Embryonic facial prominence (tissue), 1 donor: Measurements from ENCODE around the gene SIRPG.
"Not testable (repeated sequence)": the region's sequence is repeated elsewhere in the genome, so short reads cannot be mapped to it uniquely, and the experiment has no call there.

ENCODE experiments used
- DNase-seq: peaks from one replicate; pipeline ENCODE4 v3.0.0-alpha.2; 2016; ENCODE audit errors: extremely low spot score

SIRPG gene

DNA sequence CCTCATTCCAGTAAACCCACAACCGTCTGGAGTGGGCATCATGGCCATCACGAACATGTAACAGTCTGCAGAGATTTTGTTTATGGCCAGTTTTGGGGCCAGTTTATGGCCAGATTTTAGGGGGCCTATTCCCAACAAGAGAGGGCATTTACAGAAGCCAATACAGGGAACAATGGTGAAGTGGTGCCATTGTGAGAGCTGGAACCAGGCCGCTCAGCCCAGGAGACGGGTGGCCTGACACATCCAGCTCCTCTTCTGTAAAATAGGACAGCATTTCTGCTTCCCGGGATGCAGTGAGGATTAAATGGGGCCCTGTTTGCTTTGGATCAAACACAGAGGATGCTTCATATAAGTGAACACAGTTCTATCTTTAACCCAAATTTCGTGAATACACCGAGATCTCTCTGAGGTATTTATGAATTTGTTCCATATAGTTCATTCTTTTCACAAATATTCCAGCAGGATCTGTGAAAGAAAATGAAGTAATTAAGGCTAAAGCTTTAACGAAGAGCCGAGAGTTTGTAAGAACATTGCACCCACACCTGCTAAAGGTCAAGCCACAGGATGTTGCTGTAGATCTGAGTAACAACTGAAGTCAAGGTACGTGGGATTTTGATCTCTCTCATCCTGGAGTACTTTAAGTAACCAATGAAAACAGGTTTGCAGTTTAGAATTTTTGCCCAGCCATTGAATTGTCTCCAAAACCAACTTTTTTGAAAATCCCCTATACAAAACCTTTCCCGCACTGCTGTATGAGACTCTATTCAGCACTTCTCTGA lies 14.5 kb upstream of the SIRPG start:
- no peak for DNase-seq

DNA sequence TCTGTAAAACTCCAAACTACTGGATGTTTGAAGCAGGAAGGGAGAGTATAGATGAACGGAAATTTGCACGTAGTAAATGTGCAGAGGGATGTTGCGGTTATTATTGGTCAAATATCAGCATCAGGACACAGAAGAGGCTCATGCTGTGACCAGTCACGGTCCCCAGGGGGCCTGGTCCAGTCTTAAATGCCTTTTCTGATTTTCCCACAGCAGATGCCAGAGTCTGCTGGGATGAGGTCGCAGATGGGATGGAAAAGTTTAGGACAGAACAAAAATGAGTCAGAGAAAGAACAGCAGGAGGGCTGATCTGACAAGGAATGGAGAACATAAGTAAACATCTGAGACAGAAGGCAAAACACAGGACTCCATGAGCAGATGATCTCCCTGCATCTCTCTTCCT lies 11.7 kb upstream of the SIRPG start:
- DNase-seq, result no peak

- no peak for DNase-seq
These were observed 10.0 kb upstream of the SIRPG start for GRCh38 chr20:1667502-1668085.

DNA sequence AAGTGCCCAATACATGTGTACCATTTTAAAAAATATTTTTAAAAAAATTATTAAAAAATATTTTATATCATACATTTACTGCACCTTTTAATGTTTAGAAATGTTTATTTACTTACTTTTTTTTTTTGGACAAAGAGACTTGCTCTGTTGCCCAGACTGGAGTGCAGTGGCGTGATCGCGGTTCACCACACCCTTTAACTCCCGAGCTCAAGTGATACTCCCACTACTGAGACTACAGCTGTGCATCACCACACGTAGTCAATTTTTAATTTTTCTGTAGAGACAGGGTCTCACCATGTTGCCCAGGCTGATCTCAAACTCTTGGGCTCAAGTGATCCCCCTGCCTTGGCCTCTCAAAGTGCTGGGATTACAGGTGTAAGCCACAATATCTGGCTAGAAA lies 9.2 kb upstream of the SIRPG start:
- no peak for DNase-seq

- DNase-seq, result no peak
These were observed 7.8 kb upstream of the SIRPG start for GRCh38 chr20:1665345-1665744.

DNA sequence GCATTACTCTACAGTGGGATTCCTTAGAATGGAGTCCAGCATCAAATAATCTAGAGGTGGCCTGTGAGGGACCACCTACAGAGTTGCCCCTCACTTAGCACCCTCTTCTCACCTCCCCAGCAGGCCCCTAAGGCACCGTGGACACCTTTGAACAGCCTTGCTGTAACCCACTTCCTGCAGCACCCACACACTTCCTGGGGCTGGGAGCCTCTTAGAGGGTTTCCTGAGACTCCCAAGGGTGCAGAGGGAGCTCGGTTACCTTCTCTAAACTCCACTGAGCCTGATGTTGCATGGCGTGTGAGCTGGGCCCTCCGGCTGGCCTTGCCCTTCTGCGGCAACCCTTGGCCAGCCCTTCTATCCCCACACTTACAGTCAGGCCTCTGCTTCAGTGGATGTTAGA lies 7.3 kb upstream of the SIRPG start:
- no peak for DNase-seq

- DNase-seq, result no peak
These were observed 6.3 kb upstream of the SIRPG start for GRCh38 chr20:1663917-1664316.

- no peak for DNase-seq
These were observed 4.1 kb upstream of the SIRPG start for GRCh38 chr20:1661542-1662299.

- no peak for DNase-seq
These were observed 2.7 kb upstream of the SIRPG start for GRCh38 chr20:1660246-1660645.

- no peak for DNase-seq
These were observed 735 bp downstream of the SIRPG start for GRCh38 chr20:1656844-1657243.

DNA sequence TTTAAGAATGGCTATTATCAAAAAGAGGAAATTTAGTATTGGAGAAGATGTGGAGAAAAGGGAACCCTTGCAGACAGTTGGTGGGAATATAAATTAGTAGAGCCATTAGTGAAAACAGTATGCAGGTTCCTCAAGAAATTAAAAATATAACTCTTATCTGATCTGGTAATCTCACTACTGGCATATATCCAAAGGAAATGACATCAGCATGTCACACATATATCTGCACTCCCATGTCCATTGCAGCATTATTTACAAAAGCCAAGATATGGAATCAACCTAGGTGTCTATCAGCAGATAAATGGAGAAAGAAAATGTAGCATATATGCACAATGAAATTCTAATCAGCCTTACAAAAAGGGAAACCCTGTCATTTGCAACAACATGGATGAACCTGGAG lies 2.6 kb downstream of the SIRPG start:
- no peak for DNase-seq

DNA sequence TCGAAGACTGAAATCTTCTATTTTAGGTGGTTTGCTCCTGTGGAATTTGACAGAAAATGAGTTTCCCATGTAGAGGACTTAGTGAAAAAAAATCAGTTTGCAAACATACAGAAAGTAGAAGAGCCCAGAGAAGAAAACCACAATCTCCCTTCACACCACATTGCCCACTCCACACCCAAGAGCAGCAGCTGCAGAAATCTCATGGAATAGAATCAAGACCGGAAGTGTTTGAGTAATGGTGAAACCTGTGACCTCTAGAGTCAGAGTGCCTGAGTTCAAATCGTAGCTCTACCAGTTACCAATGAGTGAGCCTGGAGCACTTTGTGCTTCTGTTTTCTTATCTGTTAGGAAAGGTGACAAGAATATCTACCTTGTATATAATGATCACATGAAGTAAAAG lies 4.6 kb downstream of the SIRPG start:
- no peak for DNase-seq

GRCh38 chr20:1652104-1652503 lies 5.5 kb downstream of the SIRPG start:
- DNase-seq, result no peak

DNA sequence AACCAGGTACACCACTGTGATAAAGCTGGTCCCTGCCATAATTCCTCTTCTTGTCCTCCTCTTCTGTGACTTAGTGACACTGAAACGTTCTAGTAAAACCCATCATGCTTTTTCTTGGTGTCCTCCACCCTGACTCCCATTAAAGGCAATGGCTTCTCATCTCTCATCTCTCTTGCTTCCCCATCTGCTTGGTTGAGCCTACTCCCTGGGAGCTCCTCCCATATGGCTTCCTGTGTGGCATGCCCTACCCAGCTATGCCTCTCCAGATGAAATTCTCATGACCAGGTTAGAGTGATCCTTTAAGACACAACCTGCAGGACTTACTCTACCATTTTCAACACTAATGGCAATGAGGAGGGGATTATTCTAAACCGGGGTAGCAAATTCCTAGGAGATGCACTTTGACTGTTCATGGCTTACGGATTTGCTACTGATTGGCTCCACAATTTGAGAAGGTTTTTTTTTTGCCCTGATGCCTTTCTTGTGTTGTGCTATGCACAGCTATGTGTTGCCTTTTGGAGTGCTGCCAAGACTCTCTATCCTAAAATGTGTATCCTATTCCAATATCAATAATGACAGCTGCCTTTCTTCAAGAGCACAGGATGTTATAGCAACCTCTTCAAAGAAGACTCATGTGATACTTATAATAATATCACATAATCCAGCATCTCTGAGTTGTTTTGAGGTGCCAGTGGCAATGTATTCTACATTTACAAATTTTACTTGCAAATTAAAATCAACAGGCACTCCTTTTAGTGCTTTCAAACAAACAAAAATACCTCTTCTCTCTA lies 6.1 kb downstream of the SIRPG start:
- DNase-seq, result no peak

GRCh38 chr20:1648101-1648500 lies 9.5 kb downstream of the SIRPG start:
- DNase-seq, result no peak

- DNase-seq, result no peak
These were observed 10.6 kb downstream of the SIRPG start for GRCh38 chr20:1646975-1647431.

DNA sequence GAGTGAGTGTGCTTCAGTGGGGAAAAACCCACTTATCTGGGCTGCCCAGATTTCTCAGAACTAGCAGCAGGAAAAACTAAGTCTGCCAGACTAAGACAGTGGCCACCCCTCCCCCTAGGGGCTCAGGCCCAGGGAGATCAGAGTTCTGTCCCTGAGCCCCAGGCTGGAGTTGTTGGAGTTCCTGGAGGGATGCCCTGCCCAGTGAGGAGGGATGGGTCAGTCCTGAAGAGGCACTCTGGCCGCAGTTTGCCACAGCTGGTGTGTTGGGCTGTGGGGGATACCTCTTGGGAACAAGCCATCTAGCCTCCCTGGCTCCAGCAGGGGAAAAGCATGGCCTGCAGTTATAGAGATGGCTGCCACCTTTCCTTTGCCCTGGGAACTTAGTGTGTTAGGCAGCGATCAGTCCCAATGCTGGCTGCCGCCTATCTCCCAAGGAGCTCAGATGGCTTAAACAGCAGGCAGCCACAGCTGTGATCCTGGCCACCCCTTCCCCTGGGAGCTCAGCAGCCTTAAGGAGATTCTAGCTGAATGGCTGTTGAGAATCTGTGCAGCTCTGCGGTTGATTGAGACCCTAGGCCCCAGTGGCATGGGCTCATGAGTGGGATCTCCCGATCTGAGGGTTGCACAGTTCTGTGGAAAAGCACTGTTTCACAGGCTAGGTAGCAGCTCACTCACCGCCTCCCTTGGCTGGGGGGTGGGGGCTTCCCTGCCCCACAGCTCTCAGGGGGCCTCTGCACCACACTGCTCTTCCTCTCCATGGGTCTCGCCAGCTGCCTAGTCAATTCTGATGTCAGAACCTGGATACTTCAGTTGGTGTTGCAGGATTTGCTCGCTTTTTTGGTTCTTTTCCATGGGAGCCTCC lies 13.2 kb downstream of the SIRPG start:
- DNase-seq, result no peak

DNA sequence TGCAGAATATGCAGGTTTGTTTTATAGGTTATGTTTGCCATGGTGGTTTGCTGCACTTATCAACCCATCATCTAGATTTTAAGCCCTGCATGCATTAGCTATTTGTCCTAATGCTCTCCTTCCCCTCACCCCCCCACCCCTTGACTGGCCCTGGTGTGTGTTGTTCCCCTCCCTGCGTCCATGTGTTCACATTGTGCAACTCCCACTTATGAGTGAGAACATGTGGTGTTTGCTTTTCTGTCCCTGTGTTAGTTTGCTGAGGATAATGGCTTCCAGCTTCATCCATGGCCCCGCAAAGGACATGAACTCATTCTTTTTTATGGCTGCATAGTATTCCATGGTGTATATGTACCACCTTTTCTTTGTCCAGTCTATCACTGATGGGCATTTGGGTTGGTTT lies 18.9 kb downstream of the SIRPG start:
- not testable (repeated sequence) for DNase-seq

DNA sequence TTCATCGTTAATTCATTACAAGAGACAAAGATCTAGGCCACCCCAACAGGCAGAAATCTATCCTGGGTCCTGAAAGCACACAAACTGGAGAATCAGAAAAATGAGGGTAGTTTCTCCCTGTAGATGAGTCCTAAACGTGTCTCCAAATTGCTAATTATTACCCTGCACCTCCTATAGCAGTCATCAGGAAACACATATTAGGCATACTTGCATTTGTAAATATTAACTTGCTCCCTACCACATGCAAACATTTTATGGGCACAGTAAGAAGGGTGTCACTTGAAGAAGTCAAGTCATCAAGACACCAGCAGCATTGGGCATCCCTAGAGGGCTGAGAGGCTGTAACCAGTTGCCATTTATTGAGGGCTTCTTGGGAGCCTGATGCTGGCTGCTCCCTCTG lies 19.8 kb downstream of the SIRPG start:
- DNase-seq, result no peak

DNA sequence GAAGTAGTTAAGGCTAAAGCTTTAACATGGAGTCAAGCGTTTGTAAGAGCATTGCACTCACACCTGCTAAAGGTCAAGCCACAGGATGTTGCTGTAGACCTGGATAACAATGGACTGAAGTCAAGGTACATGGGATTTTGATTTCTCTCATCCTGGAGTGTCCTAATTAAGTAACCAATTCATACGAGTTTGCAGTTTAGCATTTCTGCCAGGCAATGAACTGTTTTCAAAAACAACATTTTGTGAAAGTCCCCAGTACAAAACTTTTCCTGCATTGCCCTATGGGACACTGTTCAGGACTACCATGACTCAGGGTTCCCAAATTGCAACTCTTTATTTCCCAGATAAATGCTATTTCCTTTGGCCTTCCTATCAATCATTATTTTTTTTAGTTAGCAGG lies 20.4 kb downstream of the SIRPG start:
- no peak for DNase-seq

- no peak for DNase-seq
These were observed 21.0 kb downstream of the SIRPG start for GRCh38 chr20:1636621-1637020.
